ENCODE data around the gene DCST1. TPM values are rescaled to one million over a fixed set of nuclear protein-coding genes. Genes with fewer than 3 reads are reported as not detected.

DCST1 gene
- total and polyA plus RNA-seq, 2 of the 13 experiments (the other 11 are each of a cell fraction or from before 2014, with no cell fraction given), result 0.04 TPM; not detected in 1

- TF ChIP-seq ZNF350 (CRISPR knock-in tag; IDR thresholded peaks at IDR 0.05; ENCODE audit: borderline replicate concordance, low read depth) (no peak), KLF16 (CRISPR knock-in tag; IDR thresholded peaks at IDR 0.05) (peak in 1 of 2 experiments; percentile 73; a peak in 2 of 4 replicates), TAF15 (IDR thresholded peaks at IDR 0.05; ENCODE audit: low read depth, low read length, poor library complexity, severe bottlenecking) (no peak), ZNF44 (CRISPR knock-in tag; IDR thresholded peaks at IDR 0.05) (peak; percentile 50; the same call in 1 of the 2 replicates), MTF2 (CRISPR knock-in tag; IDR thresholded peaks at IDR 0.05; ENCODE audit: borderline replicate concordance) (no peak), BHLHE40 (IDR thresholded peaks at IDR 0.05; ENCODE audit: low read length) (no peak), ZNF354B (CRISPR knock-in tag; IDR thresholded peaks at IDR 0.05) (no peak), ZGPAT (CRISPR knock-in tag; IDR thresholded peaks at IDR 0.05) (peak; percentile 44; the same call in 1 of the 2 replicates), KDM4B (CRISPR knock-in tag; IDR thresholded peaks at IDR 0.05) (no peak), ZFYVE20 (CRISPR knock-in tag; IDR thresholded peaks at IDR 0.05; ENCODE audit: borderline replicate concordance, low read depth) (no peak), NR2F6 (IDR thresholded peaks at IDR 0.05) (peak; percentile 28; the same call in 1 of the 2 replicates), NR2F6 (CRISPR knock-in tag; IDR thresholded peaks at IDR 0.05) (0 out of 2 replicates have a peak, but pooled peaks have one; percentile 6), XBP1 (CRISPR knock-in tag; IDR thresholded peaks at IDR 0.05) (no peak), ZFP36L2 (CRISPR knock-in tag; IDR thresholded peaks at IDR 0.05) (no peak), ZNF230 (CRISPR knock-in tag; IDR thresholded peaks at IDR 0.05) (no peak), ZFP62 (CRISPR knock-in tag; IDR thresholded peaks at IDR 0.05) (no peak), NR0B2 (CRISPR knock-in tag; IDR thresholded peaks at IDR 0.05) (no peak), ZBTB43 (CRISPR knock-in tag; conservative IDR thresholded peaks at IDR 0.05) (no peak), ZBTB49 (CRISPR knock-in tag; IDR thresholded peaks at IDR 0.05; ENCODE audit: borderline replicate concordance) (0 out of 2 replicates have a peak, but pooled peaks have one; percentile 17), ZNF850 (CRISPR knock-in tag; conservative IDR thresholded peaks at IDR 0.05) (no peak)
- TF ChIP-seq, protein P1, sequence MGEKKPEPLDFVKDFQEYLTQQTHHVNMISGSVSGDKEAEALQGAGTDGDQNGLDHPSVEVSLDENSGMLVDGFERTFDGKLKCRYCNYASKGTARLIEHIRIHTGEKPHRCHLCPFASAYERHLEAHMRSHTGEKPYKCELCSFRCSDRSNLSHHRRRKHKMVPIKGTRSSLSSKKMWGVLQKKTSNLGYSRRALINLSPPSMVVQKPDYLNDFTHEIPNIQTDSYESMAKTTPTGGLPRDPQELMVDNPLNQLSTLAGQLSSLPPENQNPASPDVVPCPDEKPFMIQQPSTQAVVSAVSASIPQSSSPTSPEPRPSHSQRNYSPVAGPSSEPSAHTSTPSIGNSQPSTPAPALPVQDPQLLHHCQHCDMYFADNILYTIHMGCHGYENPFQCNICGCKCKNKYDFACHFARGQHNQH (CRISPR knock-in tag; IDR thresholded peaks at IDR 0.05), result peak; percentile 40; the same call in 1 of the 2 replicates
- TF ChIP-seq, protein P2, sequence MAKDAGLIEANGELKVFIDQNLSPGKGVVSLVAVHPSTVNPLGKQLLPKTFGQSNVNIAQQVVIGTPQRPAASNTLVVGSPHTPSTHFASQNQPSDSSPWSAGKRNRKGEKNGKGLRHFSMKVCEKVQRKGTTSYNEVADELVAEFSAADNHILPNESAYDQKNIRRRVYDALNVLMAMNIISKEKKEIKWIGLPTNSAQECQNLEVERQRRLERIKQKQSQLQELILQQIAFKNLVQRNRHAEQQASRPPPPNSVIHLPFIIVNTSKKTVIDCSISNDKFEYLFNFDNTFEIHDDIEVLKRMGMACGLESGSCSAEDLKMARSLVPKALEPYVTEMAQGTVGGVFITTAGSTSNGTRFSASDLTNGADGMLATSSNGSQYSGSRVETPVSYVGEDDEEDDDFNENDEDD (CRISPR knock-in tag; IDR thresholded peaks at IDR 0.05; ENCODE audit: borderline replicate concordance), result no peak
Observed at GRCh38 chr1:154999571-155000410, 33.8 kb upstream of the DCST1 start (continued).
